H1 (cell line): Measurements from ENCODE around the gene BCL2L13. TPM values are rescaled to one million over a fixed set of nuclear protein-coding genes. Genes with fewer than 3 reads are reported as not detected.

Experiments used
- CTCF ChIA-PET: fragments of 300-600 bp; sonication (Branson Sonifier 250); formaldehyde crosslinking; loops from one replicate; lab custom pipeline; 2021; ENCODE audit not compliant: partially characterized antibody; lab: Charles Lee
- POLR2A ChIA-PET: fragments of 300-600 bp; sonication (Branson Sonifier 250); formaldehyde crosslinking; loops from one replicate; lab custom pipeline; 2021; ENCODE audit warnings: inconsistent platforms; ENCODE audit not compliant: partially characterized antibody; lab: Charles Lee
- DNase-seq, 2 experiments: peaks; one replicate each; pipeline versions ENCODE4 v3.0.0 to v3.0.0-alpha.2; 2010 to 2022; ENCODE audit warnings: low spot score in 2 of 2, low read depth in 1 of 2, mixed read lengths in 1 of 2
- FAIRE-seq: peaks from 2 replicates; lab custom pipeline; 2011; peaks lifted over from hg19 to GRCh38; lab: Jason Lieb, UNC
- H2AFZ ChIP-seq: 2 replicates; pipeline ENCODE4 v1.8.1; 2012; ENCODE audit warnings: low read length, inconsistent platforms
- H2AK5ac ChIP-seq: 2 replicates; pipeline ENCODE4 v1.6.1; 2013; ENCODE audit warnings: low read depth, low read length
- H2BK120ac ChIP-seq: replicated peaks from 2 replicates; pipeline ENCODE3; 2013; ENCODE audit warnings: low read depth, low read length, inconsistent platforms
- H2BK12ac ChIP-seq: 2 replicates; pipeline ENCODE4 v1.6.1; 2013; ENCODE audit warnings: low read depth, low read length
- H2BK15ac ChIP-seq: 2 replicates; pipeline ENCODE4 v1.6.1; 2013; ENCODE audit warnings: low read length
- H2BK20ac ChIP-seq: 2 replicates; pipeline ENCODE4 v1.6.1; 2013; ENCODE audit warnings: low read length
- H2BK5ac ChIP-seq: 2 replicates; pipeline ENCODE4 v1.6.1; 2013; ENCODE audit warnings: low read depth, low read length
- H3K14ac ChIP-seq: 2 replicates; pipeline ENCODE4 v1.6.1; 2013; ENCODE audit warnings: inconsistent platforms; ENCODE audit not compliant: insufficient read length
- H3K18ac ChIP-seq: 2 replicates; pipeline ENCODE4 v1.6.1; 2013; ENCODE audit warnings: low read length; ENCODE audit errors: extremely low read depth
- H3K23ac ChIP-seq: 2 replicates; pipeline ENCODE4 v1.6.1; 2013; ENCODE audit warnings: inconsistent platforms; ENCODE audit not compliant: insufficient read length
- H3K23me2 ChIP-seq: 2 replicates; pipeline ENCODE4 v1.6.1; 2013; ENCODE audit warnings: low read depth, low read length
- H3K27ac ChIP-seq: 2 replicates; pipeline ENCODE4 v1.6.1; 2011; ENCODE audit warnings: low read depth, low read length, inconsistent platforms
- H3K27me3 ChIP-seq, 4 experiments: replicated peaks in 1 of 4; 1 replicate in 1 of 4; 2 replicates in 3 of 4; pipeline versions ENCODE4 v1.6.1 to v1.8.1; 2011 to 2013; ENCODE audit warnings: low read length in 3 of 4, mild to moderate bottlenecking in 3 of 4, inconsistent platforms in 2 of 4, mixed read lengths in 2 of 4, moderate library complexity in 1 of 4; ENCODE audit not compliant: control insufficient read depth in 3 of 4, insufficient read depth in 3 of 4; ENCODE audit errors: extremely low read depth in 1 of 4
- H3K36me3 ChIP-seq, 4 experiments: 2 replicates each; pipeline versions ENCODE4 v1.6.1 to v1.8.1; 2011 to 2013; ENCODE audit warnings: mild to moderate bottlenecking in 4 of 4, low read length in 3 of 4, moderate library complexity in 2 of 4, control low read depth in 1 of 4, inconsistent platforms in 1 of 4; ENCODE audit not compliant: insufficient read depth in 4 of 4, control insufficient read depth in 2 of 4
- H3K4ac ChIP-seq: replicated peaks from 2 replicates; pipeline ENCODE3; 2013; ENCODE audit warnings: low read length, low read depth, mixed read lengths, inconsistent platforms; ENCODE audit not compliant: insufficient read length
- H3K4me1 ChIP-seq, 4 experiments: replicated peaks in 1 of 4; 1 replicate in 1 of 4; 2 replicates in 3 of 4; pipeline versions ENCODE4 v1.6.1 to v1.8.1; 2011 to 2013; ENCODE audit warnings: low read length in 3 of 4, inconsistent platforms in 2 of 4, mixed read lengths in 1 of 4; ENCODE audit not compliant: insufficient read depth in 4 of 4, control insufficient read depth in 3 of 4
- H3K4me2 ChIP-seq, 2 experiments: 2 replicates each; pipeline versions ENCODE4 v1.6.1 to v1.8.1; 2011 to 2013; ENCODE audit warnings: low read depth in 2 of 2, low read length in 2 of 2, control low read depth in 1 of 2, inconsistent platforms in 1 of 2, mild to moderate bottlenecking in 1 of 2; ENCODE audit not compliant: insufficient read depth in 1 of 2
- H3K4me3 ChIP-seq, 4 experiments: fragments of 200-600, 300-600 bp in 1 of 4; sonication (generic), shearing (Covaris generic), sonication (Bioruptor Twin) in 1 of 4; 2 replicates each; pipeline versions ENCODE4 v1.5.1 to v1.8.1; 2011 to 2016; ENCODE audit warnings: low read length in 4 of 4, low read depth in 3 of 4, control low read depth in 2 of 4, inconsistent platforms in 2 of 4, mild to moderate bottlenecking in 2 of 4, mixed read lengths in 1 of 4, moderate library complexity in 1 of 4; ENCODE audit not compliant: insufficient read depth in 2 of 4; ENCODE audit errors: extremely low read depth in 1 of 4
- H3K56ac ChIP-seq: replicated peaks from 2 replicates; pipeline ENCODE3; 2013; ENCODE audit warnings: low read depth, mild to moderate bottlenecking, mixed read lengths, low read length, inconsistent platforms; ENCODE audit not compliant: insufficient read length
- H3K79me1 ChIP-seq: 2 replicates; pipeline ENCODE4 v1.6.1; 2013; ENCODE audit warnings: low read depth, low read length, control low read depth
- H3K79me2 ChIP-seq, 2 experiments: 2 replicates each; pipeline versions ENCODE4 v1.6.1 to v1.8.1; 2012 to 2013; ENCODE audit warnings: low read length in 2 of 2, mild to moderate bottlenecking in 2 of 2, inconsistent platforms in 1 of 2; ENCODE audit not compliant: insufficient read depth in 2 of 2, control insufficient read depth in 1 of 2
- H3K9ac ChIP-seq, 4 experiments: replicated peaks in 1 of 4; 1 replicate in 1 of 4; 2 replicates in 3 of 4; pipeline versions ENCODE4 v1.6.1 to v1.8.1; 2011 to 2013; ENCODE audit warnings: low read depth in 3 of 4, low read length in 3 of 4, control low read depth in 2 of 4, mild to moderate bottlenecking in 2 of 4, moderate library complexity in 2 of 4, inconsistent platforms in 1 of 4; ENCODE audit errors: extremely low read depth in 1 of 4
- H3K9me3 ChIP-seq, 2 experiments: 2 replicates each; pipeline versions ENCODE4 v1.6.1 to v1.8.1; 2012 to 2013; ENCODE audit warnings: mild to moderate bottlenecking in 2 of 2, moderate library complexity in 2 of 2, control low read depth in 1 of 2, inconsistent platforms in 1 of 2, low read depth in 1 of 2, low read length in 1 of 2, mixed read lengths in 1 of 2; ENCODE audit not compliant: insufficient read depth in 2 of 2
- H4K20me1 ChIP-seq, 2 experiments: replicated peaks in 1 of 2; 2 replicates each; pipeline versions ENCODE3 to v1.8.1; 2011 to 2013; ENCODE audit warnings: inconsistent platforms in 2 of 2, low read length in 2 of 2, mild to moderate bottlenecking in 1 of 2; ENCODE audit not compliant: insufficient read depth in 2 of 2, control insufficient read depth in 1 of 2
- H4K5ac ChIP-seq: 2 replicates; pipeline ENCODE4 v1.6.1; 2013; ENCODE audit warnings: low read length, low read depth, mixed read lengths, inconsistent platforms; ENCODE audit not compliant: insufficient read length
- H4K8ac ChIP-seq: 2 replicates; pipeline ENCODE4 v1.8.0; 2013; ENCODE audit warnings: mild to moderate bottlenecking, moderate library complexity, low read length, inconsistent platforms; ENCODE audit not compliant: insufficient read depth; ENCODE audit errors: extremely low read depth
- H4K91ac ChIP-seq: replicated peaks from 2 replicates; pipeline ENCODE3; 2013; ENCODE audit warnings: low read length, mixed read lengths, inconsistent platforms; ENCODE audit not compliant: insufficient read length
- BRCA1 ChIP-seq: IDR thresholded peaks from 2 replicates; pipeline ENCODE4 v1.6.1; 2012; ENCODE audit warnings: low read depth, low read length, improper control_type of control experiment
- WGBS, 2 experiments: shearing (Covaris generic) in 1 of 2; methylation state at CpG; one replicate each; pipeline versions ENCODE4 v1.1.6 to v1.1.7; 2013 to 2015; ENCODE audit warnings: low lambda C conversion rate in 2 of 2, mixed read lengths in 2 of 2, inconsistent platforms in 1 of 2, low coverage in 1 of 2, missing lambda C conversion rate in 1 of 2; ENCODE audit not compliant: insufficient replicate concordance in 2 of 2, insufficient coverage in 1 of 2, insufficient read length in 1 of 2; ENCODE audit errors: extremely low coverage in 1 of 2, missing lambda C conversion rate in 1 of 2; 5-methylcytosine and 5-hydroxymethylcytosine counted together
- polyA plus RNA-seq, 7 experiments: library from polyadenylated mRNA; depleted of rRNA in 3 of 7; stranded (reverse) in 5 of 7; unstranded in 2 of 7; fragments of >200 nt in 5 of 7; fragments of 200-250 nt in 2 of 7; gene quantifications; 1 replicate in 5 of 7; 2 replicates in 1 of 7; 4 replicates in 1 of 7; pipeline versions ENCODE4 v1.2.1 to v1.2.3, GENCODE V29; 2011 to 2013; ENCODE audit warnings: missing spikeins in 2 of 7, mixed read lengths in 2 of 7
- total RNA-seq: library from RNA; stranded (reverse); fragmentation: NEBNext Ultra II Directional; extraction: Animal tissue kit (Norgen Biotek cat#: 25700); gene quantifications from 2 replicates; pipeline ENCODE4 v1.2.1, GENCODE V29; 2021

Gene BCL2L13
- total and polyA plus RNA-seq, 2 of the 8 experiments (the other 6 are each of a cell fraction or from before 2014, with no cell fraction given) = 20.7 to 35.0 TPM

DNA sequence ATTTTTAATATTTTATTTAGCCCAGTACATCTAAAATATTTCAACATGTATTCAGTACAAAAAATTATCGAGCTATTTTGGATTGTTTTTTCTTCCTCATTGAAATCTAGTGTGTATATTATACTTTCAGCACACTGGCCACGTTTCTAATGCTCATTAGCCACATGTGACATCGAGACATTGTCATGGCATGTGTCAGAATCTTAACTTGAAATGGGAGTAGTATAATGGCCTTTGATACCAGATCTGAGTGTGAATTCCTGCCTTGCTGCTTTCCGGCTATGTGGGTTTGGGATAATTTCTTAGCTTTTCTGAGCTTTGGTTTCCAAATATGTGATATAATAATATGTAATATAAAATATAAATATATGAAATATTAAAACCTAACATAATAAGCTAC, 54.3 kb downstream of the BCL2L13 start:
- H3K23me2 ChIP-seq = no peaks in the 10 kb centered on the region
- H3K4me1 ChIP-seq = no peaks in the 10 kb centered on the region
- no peak overlapping the region for H2BK120ac ChIP-seq
- no peak overlapping the region for H3K18ac ChIP-seq
- no peak overlapping the region for H3K56ac ChIP-seq
- no peaks in the 10 kb centered on the region for H3K79me1 ChIP-seq
- no peaks in the 10 kb centered on the region for H3K79me2 ChIP-seq
- no peak overlapping the region for H2AK5ac ChIP-seq
- no peaks in the 10 kb centered on the region for H3K27me3 ChIP-seq
- no peak overlapping the region for H2BK15ac ChIP-seq
- no peak overlapping the region for H3K4me2 ChIP-seq
- no peak overlapping the region for H4K91ac ChIP-seq
- no peak overlapping the region for H2BK12ac ChIP-seq
- H3K23ac ChIP-seq = no peak overlapping the region
- 0 out of 8 replicates have a peak, but pooled peaks cover 0 to 6% (median 0%) of the 10 kb centered on the region in 4 experiments for H3K36me3 ChIP-seq
- ChIA-PET POLR2A (no interaction called here), CTCF (no interaction called here)
- no peaks in the 10 kb centered on the region for H3K9me3 ChIP-seq
- no peak for TF ChIP-seq BRCA1
- DNase-seq (no peak), FAIRE-seq (no peak)
- no peak overlapping the region for H3K4ac ChIP-seq
- H2BK5ac ChIP-seq = no peak overlapping the region
- no peak overlapping the region for H3K4me3 ChIP-seq
- no peak overlapping the region for H3K9ac ChIP-seq
- peaks cover 1 to 2% of the 10 kb centered on the region in 2 experiments for H4K20me1 ChIP-seq
- H4K5ac ChIP-seq = no peak overlapping the region
- H3K27ac ChIP-seq = no peak overlapping the region
- no peak overlapping the region for H2BK20ac ChIP-seq
- whole genome bisulfite sequencing, 2 experiments = 89% methylated on average over 4 of the region's 4 CpGs; no CpG with 5 or more reads in 1 of the 2 experiments
- H4K8ac ChIP-seq = no peak overlapping the region
- H2AFZ ChIP-seq = no peak overlapping the region
- no peak overlapping the region for H3K14ac ChIP-seq
